ENCODE results near the gene FAM149A. TPM values are rescaled to one million over a fixed set of nuclear protein-coding genes. Genes with fewer than 3 reads are reported as not detected.

The FAM149A gene
- total RNA-seq, 4 donors from 2014 or later, result 1.5 to 5.9 (median 3.3) TPM

DNA sequence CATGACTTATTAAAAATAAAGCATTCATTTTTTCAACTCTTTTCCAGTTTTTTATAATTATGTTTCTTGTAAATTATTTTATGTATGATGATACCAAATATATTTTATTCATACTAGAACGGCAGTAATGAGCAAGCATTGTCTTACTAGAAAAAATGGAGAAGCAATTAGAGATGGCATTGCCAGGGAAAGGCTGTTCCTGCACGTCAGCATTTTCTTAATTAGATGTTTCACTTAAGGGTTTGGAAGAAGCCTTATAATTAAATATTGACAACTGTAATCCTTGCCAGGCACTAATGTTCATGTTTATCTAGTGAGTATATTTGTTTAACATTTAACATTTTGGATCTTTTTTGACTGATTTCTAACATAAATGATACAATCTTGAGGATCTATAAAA, 16.6 kb downstream of the FAM149A start:
- in situ Hi-C loops (cut with MboI; ENCODE audit: low sequenced_read_pairs in 4 of 4) (no loop called here), intact Hi-C loops (cut with DNase I; ENCODE audit: low total_unique reads) (no loop called here)
- DNase-seq (no peak), ATAC-seq (no peak)
- Histone ChIP-seq H3K4me1 (no peaks in the 10 kb centered on the region), H3K9me3 (no peaks in the 10 kb centered on the region), H3K36me3 (no peaks in the 10 kb centered on the region), H3K27ac (no peak overlapping the region), H3K27me3 (peaks cover 0 to 2% (median 0%) of the 10 kb centered on the region in 3 donors), H3K4me3 (no peak overlapping the region)
- TF ChIP-seq, protein P1, sequence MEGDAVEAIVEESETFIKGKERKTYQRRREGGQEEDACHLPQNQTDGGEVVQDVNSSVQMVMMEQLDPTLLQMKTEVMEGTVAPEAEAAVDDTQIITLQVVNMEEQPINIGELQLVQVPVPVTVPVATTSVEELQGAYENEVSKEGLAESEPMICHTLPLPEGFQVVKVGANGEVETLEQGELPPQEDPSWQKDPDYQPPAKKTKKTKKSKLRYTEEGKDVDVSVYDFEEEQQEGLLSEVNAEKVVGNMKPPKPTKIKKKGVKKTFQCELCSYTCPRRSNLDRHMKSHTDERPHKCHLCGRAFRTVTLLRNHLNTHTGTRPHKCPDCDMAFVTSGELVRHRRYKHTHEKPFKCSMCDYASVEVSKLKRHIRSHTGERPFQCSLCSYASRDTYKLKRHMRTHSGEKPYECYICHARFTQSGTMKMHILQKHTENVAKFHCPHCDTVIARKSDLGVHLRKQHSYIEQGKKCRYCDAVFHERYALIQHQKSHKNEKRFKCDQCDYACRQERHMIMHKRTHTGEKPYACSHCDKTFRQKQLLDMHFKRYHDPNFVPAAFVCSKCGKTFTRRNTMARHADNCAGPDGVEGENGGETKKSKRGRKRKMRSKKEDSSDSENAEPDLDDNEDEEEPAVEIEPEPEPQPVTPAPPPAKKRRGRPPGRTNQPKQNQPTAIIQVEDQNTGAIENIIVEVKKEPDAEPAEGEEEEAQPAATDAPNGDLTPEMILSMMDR (IDR thresholded peaks at IDR 0.05 in 4 of 5, conservative IDR thresholded peaks at IDR 0.05 in 1 of 5), result no peak
- no peak for TF ChIP-seq POLR2A (IDR thresholded peaks at IDR 0.05)

DNA sequence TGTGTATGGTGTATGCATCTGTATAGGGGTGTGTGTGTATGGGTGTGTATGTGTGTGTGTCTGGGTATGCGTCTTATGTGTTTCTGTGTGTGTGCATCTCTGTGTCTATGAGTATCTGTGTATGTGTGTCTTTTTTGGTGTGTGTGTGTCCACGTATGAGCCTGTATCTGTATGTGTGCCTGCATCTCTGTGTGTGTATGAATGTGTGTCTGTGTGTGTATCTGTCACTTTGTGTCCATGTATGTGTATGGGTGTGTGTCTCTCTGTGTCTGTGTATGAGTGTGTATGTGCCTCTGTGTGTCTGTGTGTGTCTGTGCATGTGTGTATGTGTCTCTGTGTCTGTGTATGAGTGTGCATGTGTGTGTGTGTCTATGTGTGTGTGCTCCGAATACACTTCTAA, 24.3 kb downstream of the FAM149A start:
- ATAC-seq (no peak), DNase-seq (no peak)
- Histone ChIP-seq H3K36me3 (no peaks in the 10 kb centered on the region), H3K27me3 (no peaks in the 10 kb centered on the region), H3K4me3 (no peak overlapping the region), H3K27ac (no peak overlapping the region), H3K9me3 (no peaks in the 10 kb centered on the region), H3K4me1 (no peaks in the 10 kb centered on the region)
- TF ChIP-seq, protein P1 (IDR thresholded peaks at IDR 0.05 in 4 of 5, conservative IDR thresholded peaks at IDR 0.05 in 1 of 5), result no peak
- TF ChIP-seq POLR2A (IDR thresholded peaks at IDR 0.05), result no peak
- intact Hi-C loops (cut with DNase I; ENCODE audit: low total_unique reads) (no loop called here), in situ Hi-C loops (cut with MboI; ENCODE audit: low sequenced_read_pairs in 4 of 4) (no loop called here)

DNA sequence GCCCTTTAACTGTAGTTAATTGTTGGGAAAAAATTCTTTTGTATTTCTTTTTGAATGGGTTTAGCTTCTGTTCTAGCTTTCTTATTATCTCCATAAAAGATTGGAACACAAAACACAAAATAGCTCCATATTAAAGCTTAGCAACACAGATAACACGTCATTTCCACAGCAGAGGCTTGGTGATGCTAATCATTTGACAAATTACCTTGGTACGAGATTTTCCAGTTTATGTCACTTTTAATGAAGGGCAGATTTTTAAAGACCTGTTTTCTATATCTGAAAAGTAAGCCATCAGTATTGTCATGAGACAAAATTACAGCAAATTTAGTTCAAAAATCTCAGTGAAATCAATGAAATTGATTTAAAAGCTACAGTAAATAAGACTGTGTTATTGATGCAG, 27.4 kb downstream of the FAM149A start:
- in situ Hi-C loops (cut with MboI; ENCODE audit: low sequenced_read_pairs in 4 of 4), result no loop called here
- Histone ChIP-seq H3K4me3 (no peak overlapping the region), H3K4me1 (no peaks in the 10 kb centered on the region), H3K27ac (no peak overlapping the region), H3K9me3 (no peaks in the 10 kb centered on the region), H3K36me3 (no peaks in the 10 kb centered on the region), H3K27me3 (no peaks in the 10 kb centered on the region)
- ATAC-seq (no peak), DNase-seq (no peak)
- no peak for TF ChIP-seq POLR2A (IDR thresholded peaks at IDR 0.05)
- TF ChIP-seq, protein P1 (IDR thresholded peaks at IDR 0.05 in 4 of 5, conservative IDR thresholded peaks at IDR 0.05 in 1 of 5), result no peak
- intact Hi-C loops (cut with DNase I; ENCODE audit: low total_unique reads), result no loop called here

DNA sequence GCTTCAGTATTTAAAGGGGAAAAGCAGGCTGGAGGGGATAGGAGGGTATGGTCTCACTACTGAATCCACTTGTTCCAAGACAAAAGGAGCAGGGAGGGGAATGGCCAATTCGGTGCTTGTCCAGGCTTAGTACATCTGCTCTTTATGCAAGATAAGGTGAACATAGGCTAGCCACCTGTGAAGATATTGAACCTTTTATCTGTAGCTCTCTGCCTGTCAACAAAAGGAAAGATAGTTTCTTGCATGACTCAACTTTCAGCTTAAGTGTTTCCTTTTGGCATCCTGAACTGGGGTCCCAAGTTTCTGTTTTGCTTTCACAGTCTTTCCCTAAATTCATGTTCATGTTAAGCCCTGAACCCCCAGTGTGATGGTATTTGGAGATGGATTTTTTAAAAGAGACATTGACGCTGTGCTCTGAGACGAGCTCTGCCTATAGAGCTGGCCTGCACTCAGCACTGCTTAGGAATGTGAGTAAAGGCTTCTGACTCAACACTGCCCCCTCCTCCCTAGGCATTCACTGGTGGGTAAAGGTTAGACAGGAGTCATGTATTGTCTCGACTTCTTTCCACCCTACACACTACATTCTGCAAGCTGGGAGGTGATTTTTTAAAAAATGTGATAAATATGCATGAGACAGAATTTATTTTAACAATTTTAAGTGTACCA, 28.2 kb downstream of the FAM149A start:
- Histone ChIP-seq H3K27me3 (no peaks in the 10 kb centered on the region), H3K9me3 (no peaks in the 10 kb centered on the region), H3K4me3 (no peak overlapping the region), H3K4me1 (no peaks in the 10 kb centered on the region), H3K36me3 (no peaks in the 10 kb centered on the region), H3K27ac (no peak overlapping the region)
- intact Hi-C loops (cut with DNase I; ENCODE audit: low total_unique reads) (no loop called here), in situ Hi-C loops (cut with MboI; ENCODE audit: low sequenced_read_pairs in 4 of 4) (no loop called here)
- ATAC-seq (no peak), DNase-seq (no peak)
- no peak for TF ChIP-seq POLR2A (IDR thresholded peaks at IDR 0.05)
- TF ChIP-seq, protein P1 (IDR thresholded peaks at IDR 0.05 in 4 of 5, conservative IDR thresholded peaks at IDR 0.05 in 1 of 5), result no peak

DNA sequence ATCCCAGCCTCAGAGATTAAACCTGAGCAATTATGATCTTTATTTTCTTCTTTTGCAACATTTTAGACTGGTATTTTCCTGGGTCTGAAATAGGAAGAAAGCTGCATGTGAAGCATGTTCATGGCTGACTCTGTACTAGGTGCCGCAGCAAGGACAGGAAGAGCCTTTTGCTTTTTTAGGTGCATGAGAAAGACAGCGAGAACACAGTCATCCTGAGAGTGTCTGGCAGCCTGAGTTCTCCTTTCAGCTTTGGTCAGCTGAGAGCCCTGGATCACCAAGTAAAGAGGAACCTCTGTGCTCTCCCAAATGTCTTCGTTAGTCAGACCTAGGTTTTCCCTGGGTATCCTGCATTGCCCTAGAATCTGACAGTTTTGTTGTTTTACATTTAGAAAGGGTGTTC, 29.8 kb downstream of the FAM149A start:
- no peaks in the 10 kb centered on the region for H3K9me3 ChIP-seq
- no peak for TF ChIP-seq POLR2A (IDR thresholded peaks at IDR 0.05)
- TF ChIP-seq, protein P1 (IDR thresholded peaks at IDR 0.05 in 4 of 5, conservative IDR thresholded peaks at IDR 0.05 in 1 of 5), result no peak
- H3K4me1 ChIP-seq, result no peaks in the 10 kb centered on the region
- no peak overlapping the region for H3K27ac ChIP-seq
- no peak overlapping the region for H3K4me3 ChIP-seq
- DNase-seq (no peak), ATAC-seq (no peak)
- no peaks in the 10 kb centered on the region for H3K36me3 ChIP-seq
- intact Hi-C loops (cut with DNase I; ENCODE audit: low total_unique reads), result no loop called here
- H3K27me3 ChIP-seq, result no peaks in the 10 kb centered on the region
- in situ Hi-C loops (cut with MboI; ENCODE audit: low sequenced_read_pairs in 4 of 4), result no loop called here
